NB4 (cell line): Measurements from ENCODE around the gene ERGIC3.
"Not testable (repeated sequence)": the region's sequence is repeated elsewhere in the genome, so short reads cannot be mapped to it uniquely, and the experiment has no call there.

ENCODE experiments used
- POLR2A ChIP-seq: IDR thresholded peaks from 2 replicates; pipeline ENCODE4 v1.6.1; 2011; ENCODE audit warnings: mild to moderate bottlenecking; ENCODE audit not compliant: insufficient read length; ENCODE audit errors: extremely low read depth
- TF ChIP-seq, protein P1 (sequence below): IDR thresholded peaks from one replicate; pipeline ENCODE4 v1.5.1; 2012; ENCODE audit warnings: low read depth, low read length

DNA sequence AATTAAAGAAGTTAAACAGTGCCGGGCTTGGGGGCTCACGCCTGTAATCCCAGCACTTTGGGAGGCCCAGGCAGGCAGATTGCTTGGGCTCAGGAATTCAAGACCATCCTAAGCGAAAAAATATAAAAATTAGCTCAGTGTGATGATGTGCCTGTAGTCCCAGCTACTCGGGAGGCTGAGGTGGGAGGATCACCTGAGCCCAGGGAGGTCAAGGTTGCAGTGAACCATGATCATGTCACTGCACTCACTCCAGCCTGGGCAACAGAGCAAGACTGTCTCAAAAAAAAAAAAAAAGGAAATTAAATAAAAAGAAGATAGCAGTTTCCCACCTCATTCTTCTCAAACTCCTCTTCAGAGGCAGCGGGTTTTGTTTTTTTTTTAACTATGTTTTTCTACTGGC lies 24.1 kb upstream of the ERGIC3 start:
- TF ChIP-seq, protein P1, sequence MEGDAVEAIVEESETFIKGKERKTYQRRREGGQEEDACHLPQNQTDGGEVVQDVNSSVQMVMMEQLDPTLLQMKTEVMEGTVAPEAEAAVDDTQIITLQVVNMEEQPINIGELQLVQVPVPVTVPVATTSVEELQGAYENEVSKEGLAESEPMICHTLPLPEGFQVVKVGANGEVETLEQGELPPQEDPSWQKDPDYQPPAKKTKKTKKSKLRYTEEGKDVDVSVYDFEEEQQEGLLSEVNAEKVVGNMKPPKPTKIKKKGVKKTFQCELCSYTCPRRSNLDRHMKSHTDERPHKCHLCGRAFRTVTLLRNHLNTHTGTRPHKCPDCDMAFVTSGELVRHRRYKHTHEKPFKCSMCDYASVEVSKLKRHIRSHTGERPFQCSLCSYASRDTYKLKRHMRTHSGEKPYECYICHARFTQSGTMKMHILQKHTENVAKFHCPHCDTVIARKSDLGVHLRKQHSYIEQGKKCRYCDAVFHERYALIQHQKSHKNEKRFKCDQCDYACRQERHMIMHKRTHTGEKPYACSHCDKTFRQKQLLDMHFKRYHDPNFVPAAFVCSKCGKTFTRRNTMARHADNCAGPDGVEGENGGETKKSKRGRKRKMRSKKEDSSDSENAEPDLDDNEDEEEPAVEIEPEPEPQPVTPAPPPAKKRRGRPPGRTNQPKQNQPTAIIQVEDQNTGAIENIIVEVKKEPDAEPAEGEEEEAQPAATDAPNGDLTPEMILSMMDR, result not testable (repeated sequence)
- not testable (repeated sequence) for TF ChIP-seq POLR2A
